ENCODE data around the gene SATB1. TPM values are rescaled to one million over a fixed set of nuclear protein-coding genes. Genes with fewer than 3 reads are reported as not detected.

SATB1 gene
- total and polyA plus RNA-seq, 2 of the 8 experiments (the other 6 are each of a cell fraction or from before 2014, with no cell fraction given): 18.8 to 28.0 TPM

GRCh38 chr3:18466136-18466535, 41.0 kb upstream of the SATB1 start (continued):
- no peak for TF ChIP-seq CEBPB (IDR thresholded peaks at IDR 0.05; ENCODE audit: low read depth, low read length)

Data from H1 (cell line).